NCI-H2227 (cell line): ENCODE data around the gene ATP2C1.
A peak's percentile ranks its signal among the peaks of the same experiment; 100 is the strongest.
"Not testable (repeated sequence)": the region's sequence is repeated elsewhere in the genome, so short reads cannot be mapped to it uniquely, and the experiment has no call there.

ENCODE experiments used
- DNase-seq: peaks from one replicate; lab custom pipeline; 2025; ENCODE audit not compliant: unreplicated experiment; lab: John Stamatoyannopoulos, UW

The ATP2C1 gene

GRCh38 chr3:130893376-130894129, at the start of gene ATP2C1:
Gene ATP2C1, plus strand, starts transcription at chr3:130894084. Its CDS starts 686 bp downstream, at chr3:130894770.
- DNase-seq, result peak; percentile 95

DNA sequence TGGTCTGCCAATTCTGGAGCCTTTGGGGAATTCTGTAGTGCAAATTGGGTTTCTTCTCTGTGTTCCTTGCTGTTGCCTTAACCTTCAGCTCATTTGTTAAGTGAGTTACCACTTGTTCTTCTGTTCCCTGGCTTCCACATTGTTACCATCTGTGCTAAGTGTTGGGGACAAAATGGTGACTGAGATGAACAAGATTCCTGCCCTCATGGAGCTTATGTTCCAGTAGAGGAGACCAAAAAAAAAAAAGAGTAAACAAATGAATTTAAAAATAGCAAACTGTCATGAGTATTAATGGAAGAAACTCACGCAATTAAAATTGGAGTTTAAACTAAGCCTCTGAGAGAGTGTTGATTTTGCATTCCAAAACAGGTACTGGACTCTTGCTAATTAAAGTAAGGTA, 49.4 kb upstream of the ATP2C1 start:
- DNase-seq, result no peak

- DNase-seq, result no peak
Observed at GRCh38 chr3:130846181-130846580, 47.7 kb upstream of the ATP2C1 start.

GRCh38 chr3:130849091-130849552, 44.8 kb upstream of the ATP2C1 start:
- DNase-seq, result no peak

DNA sequence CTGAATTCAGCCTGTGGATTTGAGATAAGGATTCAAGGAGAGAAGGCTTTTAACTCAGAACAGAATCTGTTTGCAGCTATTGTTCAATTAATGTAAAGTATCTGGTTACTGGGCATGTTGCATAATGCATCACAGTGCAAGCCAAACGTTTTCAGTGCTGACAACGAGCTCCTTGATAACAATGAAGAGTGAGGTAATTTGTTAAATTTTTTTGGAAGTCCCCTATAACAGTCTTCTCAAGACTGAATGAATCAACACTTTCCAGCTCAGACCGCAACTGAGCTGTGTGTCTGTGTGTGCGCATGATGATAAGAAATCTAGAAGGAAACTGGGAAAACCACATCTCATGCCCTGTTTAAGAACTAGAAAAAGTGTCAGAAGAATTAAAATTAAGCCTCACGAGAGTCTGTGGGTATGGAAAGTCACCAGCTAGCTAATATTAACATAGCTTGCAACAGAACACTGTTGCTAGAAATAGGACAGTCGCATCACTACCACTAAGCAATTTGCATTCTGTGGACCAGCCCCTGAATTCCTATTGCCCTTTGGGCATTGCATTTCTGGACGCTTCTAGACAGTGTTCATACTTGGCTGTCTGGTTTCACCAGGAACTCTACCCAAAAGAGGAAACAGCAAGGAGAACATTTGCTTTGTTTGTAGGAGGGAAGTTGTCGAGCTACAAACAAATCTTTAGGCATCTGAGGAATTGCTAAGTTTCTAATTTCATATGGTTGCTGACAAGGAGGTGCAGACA, 43.7 kb upstream of the ATP2C1 start:
- no peak for DNase-seq

DNA sequence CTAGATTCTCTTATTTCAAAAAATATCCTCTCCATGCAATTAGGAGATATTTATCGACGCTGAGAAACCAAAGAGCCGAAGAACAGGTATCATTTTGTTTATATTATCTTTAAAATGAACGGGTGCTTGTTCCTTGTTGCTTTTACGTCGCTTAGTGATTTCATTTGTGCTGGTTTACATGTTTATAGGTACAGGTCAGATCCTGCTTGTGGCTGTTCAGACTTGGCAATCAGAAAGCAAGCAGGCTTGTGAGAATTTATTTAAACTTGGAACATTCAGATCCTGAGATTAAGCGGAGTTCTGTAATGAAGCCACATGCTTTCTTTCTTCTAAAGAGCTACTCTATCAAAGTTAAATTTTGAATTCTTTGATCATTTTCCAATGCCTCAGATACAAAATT, 43.0 kb upstream of the ATP2C1 start:
- no peak for DNase-seq

GRCh38 chr3:130851277-130851676, 42.6 kb upstream of the ATP2C1 start:
- DNase-seq, result no peak

- DNase-seq, result no peak
Observed at GRCh38 chr3:130853581-130853980, 40.3 kb upstream of the ATP2C1 start.

DNA sequence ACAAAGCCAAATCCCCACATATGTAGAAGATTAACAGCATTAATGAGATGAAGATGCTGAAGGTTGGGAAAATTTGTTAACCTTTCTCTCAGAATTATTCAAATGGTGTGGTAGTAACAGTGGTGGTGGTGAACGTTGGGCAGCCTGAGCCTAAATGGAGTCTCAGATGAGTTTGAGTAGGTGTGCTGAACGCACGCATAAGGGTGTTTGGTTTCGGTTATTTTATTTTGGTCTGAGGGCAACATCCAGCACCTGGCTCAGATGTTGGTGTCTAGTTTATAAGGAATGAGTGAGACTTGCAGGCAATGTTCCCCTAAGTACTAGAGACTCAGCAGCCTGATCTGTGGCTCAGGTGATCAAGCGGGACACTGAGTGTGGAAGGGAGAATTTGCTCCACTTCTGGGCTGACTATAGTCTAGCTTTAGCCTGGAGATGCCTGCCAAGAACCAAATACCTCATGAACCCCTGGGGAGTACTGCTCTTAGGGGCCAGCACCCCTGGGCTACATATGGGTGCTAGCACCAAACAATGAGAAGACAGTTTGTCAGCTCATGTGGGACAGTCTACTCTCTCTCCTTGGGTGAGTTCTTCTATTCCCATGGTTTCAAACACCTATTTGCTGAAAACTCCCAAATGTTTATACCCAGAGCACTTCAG, 39.5 kb upstream of the ATP2C1 start:
- no peak for DNase-seq

GRCh38 chr3:130857336-130858026, 36.4 kb upstream of the ATP2C1 start:
- no peak for DNase-seq

GRCh38 chr3:130862130-130862529, 31.8 kb upstream of the ATP2C1 start:
- DNase-seq, result not testable (repeated sequence)

- no peak for DNase-seq
Observed at GRCh38 chr3:130865489-130865888, 28.4 kb upstream of the ATP2C1 start.

DNA sequence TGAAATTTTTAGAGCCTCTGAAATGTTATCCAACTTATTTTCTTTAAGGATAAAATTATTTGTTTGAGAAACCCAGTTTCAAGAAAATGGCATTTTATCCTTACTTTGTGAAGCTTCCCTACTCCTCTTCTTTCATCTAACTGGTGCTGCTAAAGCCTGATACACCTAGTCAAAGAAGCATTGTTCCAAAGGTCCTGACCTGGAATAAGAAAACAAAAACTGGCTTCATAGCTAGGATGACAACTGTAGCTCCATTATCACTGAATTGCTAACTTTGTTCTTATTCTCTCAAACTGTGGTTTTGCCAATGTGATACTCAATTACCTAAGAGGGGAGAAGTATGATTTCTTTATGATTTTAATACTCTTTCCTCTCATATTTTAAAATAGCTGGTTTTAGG, 27.6 kb upstream of the ATP2C1 start:
- no peak for DNase-seq

- DNase-seq, result no peak
Observed at GRCh38 chr3:130870423-130870822, 23.5 kb upstream of the ATP2C1 start.

GRCh38 chr3:130876594-130876993, 17.3 kb upstream of the ATP2C1 start:
- no peak for DNase-seq

DNA sequence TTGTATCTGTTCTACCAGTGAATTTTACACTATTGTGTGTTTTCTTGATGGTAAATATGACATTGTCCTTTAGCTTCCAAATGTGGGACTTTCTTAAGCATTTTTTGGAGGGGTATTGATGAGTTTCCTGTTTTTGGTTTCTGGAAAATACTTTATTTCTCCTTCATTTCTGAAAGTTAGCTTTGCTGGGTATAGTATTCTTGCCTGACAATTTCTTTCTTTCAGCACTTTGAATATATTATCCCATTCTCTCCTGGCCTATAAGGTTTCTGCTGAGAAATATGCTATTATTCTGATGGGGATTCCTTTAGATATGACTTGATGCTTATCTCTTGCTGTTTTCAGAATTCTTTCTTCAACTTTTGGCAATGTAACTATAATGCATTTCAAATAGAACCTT, 15.4 kb upstream of the ATP2C1 start:
- DNase-seq, result no peak

DNA sequence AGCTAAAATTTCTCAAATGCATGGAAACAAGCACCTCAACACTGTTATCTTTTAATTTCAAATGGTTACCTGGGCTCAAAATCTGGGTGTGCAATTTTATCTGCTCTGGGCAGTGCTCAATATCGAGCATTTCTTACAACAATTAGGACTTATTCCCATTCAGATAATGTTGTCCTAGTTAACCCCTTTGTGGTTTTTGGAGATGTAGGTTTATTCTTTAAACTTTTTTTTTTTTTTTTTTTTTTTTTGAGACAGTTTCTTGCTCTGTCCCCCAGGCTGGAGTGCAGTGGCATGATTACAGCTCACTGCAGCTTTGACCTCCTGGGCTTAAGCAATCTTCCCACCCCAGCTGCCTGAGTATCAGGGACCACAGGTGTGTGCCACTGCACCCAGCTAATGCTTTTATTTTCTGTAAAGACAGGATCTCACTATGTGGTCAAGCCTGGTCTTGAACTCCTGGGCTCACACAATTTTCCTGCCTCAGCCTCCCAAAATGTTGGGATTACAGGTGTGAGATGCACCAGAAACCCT, 4.4 kb upstream of the ATP2C1 start:
- no peak for DNase-seq

- DNase-seq, result peak; percentile 75
Observed at GRCh38 chr3:130892759-130893375, 1.0 kb upstream of the ATP2C1 start.

DNA sequence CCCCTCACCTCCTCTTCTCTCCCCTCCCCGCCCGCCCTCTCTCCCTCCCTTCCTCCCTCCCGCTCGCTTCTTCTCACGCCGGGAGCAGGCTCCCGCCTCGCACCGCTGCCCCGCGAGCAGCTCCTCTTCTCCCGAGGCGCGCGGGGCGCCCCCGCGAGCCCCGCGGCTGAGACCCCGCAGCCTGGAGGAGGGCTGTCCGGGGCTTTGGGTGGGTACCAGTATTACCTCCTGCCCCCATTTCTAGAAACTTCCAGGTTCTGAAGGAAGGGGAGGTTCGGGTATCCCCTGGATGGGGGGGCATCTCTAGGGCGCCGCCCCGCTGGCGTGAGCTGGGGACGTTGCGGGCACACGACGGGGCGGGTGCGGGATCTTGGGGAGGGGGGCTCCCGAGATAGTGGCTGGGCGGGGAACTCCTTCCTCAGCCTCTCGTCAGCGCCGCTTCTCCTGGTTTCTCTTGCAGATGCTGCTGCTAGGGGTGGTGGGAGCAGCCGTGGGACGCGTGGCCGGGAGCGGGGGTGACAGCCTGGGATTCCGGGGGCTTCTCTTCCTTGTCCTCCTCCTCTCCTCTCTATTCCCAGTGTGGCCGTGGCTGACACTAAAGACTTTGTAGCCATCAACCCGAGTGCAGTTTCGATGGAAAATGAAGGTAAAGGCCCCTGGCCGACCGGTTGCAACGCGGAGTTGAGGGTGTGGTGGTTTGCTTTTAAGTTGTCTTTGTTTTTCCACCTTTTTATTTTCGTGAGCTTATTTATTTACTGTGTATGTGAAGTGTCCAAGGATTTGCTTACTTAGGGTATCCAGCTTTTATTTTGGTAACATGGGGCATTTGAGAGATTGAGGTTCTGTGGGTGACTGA, 474 bp downstream of the ATP2C1 start:
- DNase-seq, result peak; percentile 65

GRCh38 chr3:130894986-130895280, 1.0 kb downstream of the ATP2C1 start:
- no peak for DNase-seq
